Epithelial cell of proximal tubule (primary cell): ENCODE data around the gene APOM. TPM values are rescaled to one million over a fixed set of nuclear protein-coding genes. Genes with fewer than 3 reads are reported as not detected.

ENCODE experiments used
- DNase-seq: peaks from one replicate; pipeline ENCODE4 v3.0.0-alpha.2; 2011; ENCODE audit warnings: low read depth
- H3K4me3 ChIP-seq: 2 replicates; pipeline ENCODE4 v1.5.1; 2011; ENCODE audit warnings: low read depth, mild to moderate bottlenecking, low read length
- total RNA-seq: library from RNA; depleted of rRNA; stranded (reverse); fragments of >200 nt; gene quantifications from 2 replicates; pipeline ENCODE4 v1.2.3, GENCODE V29; 2015
- TF ChIP-seq, protein P1 (sequence below): conservative IDR thresholded peaks from 2 replicates; pipeline ENCODE4 v1.5.1; 2012; ENCODE audit warnings: low read depth, mild to moderate bottlenecking, low read length

The APOM gene
- total RNA-seq, 1 donor from 2014 or later: 0.81 TPM

DNA sequence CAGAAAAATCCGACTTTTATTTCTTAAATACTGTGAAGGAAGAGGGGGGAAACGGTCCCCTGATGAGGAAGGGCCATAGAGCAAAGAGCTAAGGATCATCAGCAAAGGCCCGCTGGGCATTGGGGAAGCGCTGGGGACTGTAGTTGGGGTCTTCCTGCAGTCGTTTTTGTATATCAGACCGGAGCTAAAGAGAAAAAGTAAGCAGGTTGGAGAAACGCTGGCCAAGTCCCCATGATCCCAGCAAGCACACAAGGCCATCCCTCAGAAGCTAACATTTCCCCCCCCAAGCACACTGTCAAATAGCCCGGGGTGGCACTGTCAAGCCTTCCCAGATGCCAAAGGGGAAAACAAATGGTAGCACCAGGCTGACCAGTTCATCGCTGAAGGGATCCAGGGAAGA is 16.7 kb upstream of the APOM start:
- H3K4me3 ChIP-seq: no peak overlapping the region
- DNase-seq: no peak
- TF ChIP-seq, protein P1, sequence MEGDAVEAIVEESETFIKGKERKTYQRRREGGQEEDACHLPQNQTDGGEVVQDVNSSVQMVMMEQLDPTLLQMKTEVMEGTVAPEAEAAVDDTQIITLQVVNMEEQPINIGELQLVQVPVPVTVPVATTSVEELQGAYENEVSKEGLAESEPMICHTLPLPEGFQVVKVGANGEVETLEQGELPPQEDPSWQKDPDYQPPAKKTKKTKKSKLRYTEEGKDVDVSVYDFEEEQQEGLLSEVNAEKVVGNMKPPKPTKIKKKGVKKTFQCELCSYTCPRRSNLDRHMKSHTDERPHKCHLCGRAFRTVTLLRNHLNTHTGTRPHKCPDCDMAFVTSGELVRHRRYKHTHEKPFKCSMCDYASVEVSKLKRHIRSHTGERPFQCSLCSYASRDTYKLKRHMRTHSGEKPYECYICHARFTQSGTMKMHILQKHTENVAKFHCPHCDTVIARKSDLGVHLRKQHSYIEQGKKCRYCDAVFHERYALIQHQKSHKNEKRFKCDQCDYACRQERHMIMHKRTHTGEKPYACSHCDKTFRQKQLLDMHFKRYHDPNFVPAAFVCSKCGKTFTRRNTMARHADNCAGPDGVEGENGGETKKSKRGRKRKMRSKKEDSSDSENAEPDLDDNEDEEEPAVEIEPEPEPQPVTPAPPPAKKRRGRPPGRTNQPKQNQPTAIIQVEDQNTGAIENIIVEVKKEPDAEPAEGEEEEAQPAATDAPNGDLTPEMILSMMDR: no peak

DNA sequence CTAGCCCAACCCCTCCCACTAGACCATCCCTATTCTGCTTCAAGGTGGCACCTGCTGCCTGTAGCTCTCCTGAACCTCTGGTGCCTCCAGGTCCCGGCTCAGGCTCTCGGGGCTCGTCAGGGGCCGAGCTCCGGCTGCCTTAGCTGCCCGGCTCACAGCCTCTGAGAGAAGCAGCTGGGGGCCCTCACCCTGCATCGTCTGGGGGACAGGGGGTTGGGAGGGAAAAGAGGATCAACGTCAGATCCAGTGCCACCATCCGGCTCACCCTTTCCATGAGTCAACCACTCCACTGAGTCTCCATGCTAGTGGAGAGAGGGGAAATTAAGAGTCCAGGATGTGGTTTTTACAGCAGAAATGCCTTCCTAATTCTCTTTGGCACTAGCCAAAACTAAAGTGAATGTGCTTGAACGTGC is 16.2 kb upstream of the APOM start:
- DNase-seq: no peak
- TF ChIP-seq, protein P1: no peak
- H3K4me3 ChIP-seq: no peak overlapping the region

DNA sequence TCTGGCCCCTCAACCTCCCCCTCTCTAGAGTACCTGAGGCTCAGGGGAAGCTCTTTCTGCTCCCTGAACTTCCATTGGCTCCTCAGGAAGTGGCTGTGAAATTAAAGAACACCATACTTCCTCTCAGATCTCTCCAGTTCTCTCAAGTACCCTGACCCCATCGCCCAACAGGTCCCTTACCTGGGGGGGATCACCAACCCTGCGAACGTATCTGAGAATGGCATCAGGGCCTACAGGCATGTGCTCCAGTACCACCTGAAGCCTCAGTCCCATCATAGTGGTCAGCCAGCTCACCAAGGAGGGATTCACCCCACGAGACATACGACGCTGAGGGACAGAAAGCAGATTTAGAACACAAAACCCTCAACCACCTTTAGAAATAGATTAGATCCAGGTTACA is 15.1 kb upstream of the APOM start:
- no peak for DNase-seq
- TF ChIP-seq, protein P1: no peak
- H3K4me3 ChIP-seq: no peak overlapping the region

DNA sequence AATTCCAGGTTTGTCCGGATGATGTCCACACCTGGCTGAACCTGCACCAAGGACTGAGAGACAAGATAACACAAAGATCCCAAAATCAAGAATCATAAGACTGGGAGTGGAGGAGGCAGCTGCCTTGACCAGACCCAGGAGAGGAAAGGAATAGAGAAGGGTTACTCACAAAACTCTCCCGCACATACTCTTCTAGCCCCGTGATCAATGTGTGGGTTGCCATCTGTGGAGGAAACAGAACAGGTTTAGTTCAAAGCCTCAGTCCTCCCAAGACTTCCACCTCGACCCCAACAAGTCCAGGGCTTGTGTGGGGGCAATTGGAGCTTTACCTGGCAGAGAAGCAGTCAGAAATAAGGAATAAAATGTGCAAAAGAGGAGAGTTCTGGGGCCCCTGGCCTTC is 14.3 kb upstream of the APOM start:
- DNase-seq: no peak
- TF ChIP-seq, protein P1: no peak
- no peak overlapping the region for H3K4me3 ChIP-seq

DNA sequence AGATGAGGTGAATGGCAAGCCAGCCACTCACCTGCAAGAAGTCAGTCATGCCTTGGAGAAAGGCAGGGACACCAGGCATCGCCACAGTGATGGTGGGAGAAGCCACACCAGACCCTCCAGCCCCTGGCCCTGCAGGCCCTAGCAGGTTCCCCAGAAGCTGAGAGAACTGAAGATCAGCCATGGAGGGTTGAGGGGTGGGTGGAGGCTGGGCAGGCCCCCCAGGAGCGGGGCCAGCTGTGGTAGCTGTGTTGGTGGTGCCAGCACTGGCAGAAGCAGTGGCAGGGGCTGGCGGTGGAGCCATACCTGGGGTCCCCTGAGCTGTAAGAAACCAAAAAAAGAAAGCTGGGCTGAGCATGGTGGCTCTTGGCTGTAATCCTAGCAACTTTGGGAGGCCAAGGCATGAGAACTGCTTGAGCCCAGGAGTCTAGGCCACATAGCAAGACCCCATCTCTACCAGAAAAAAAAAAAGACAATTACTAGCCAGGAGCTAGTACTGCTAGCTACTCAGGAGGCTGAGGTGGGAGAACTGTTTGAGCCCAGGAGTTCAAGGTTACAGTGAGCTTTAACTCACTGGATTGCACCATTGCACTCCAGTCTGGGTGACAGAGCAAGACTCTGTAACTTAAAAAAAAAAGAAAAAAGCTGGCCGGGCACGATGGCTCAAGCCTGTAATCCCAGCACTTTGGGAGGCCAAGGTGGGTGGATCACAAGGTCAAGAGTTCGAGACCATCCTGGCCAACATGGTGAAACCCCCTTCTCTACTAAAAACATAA is 12.7 kb upstream of the APOM start:
- H3K4me3 ChIP-seq: no peak overlapping the region
- TF ChIP-seq, protein P1: no peak
- DNase-seq: no peak

DNA sequence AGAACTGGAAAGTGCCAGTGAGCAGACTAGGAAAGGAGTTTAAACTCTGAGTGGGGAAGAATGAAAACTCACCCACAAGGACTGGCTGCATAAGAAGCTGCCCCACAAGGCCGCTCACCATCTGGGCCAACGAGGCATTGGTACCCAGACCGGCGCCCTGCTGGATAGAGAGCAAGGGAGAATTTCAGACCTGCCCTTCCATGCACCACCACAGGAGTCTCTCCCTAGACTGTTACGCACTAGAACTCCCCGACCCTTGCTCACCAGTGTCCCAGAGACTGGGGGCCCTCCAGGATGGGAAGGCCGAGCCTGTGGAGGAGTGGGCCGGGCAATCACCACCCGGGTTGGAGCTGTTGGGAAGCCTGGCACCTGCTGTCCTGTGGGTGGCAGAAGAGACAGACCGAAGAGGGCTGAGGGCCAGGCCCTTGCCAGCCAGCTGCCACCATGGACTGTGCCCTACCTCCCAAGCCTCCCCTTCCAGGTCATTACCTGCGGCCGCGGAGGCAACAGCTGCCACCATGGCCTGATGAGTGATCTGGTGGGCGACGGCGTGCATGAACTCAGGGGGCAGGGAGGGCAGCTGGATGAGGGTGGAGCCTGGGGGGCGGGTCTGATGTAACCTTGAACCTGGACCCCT is 11.8 kb upstream of the APOM start:
- TF ChIP-seq, protein P1: no peak
- DNase-seq: no peak

More for the DNA sequence above, 11.8 kb upstream of the APOM start:
- no peak overlapping the region for H3K4me3 ChIP-seq
